GM19351 (cell line): Measurements from ENCODE around the gene PGAP2.
"Not testable (repeated sequence)": the region's sequence is repeated elsewhere in the genome, so short reads cannot be mapped to it uniquely, and the experiment has no call there.

Experiments
- ATAC-seq: cut with Tn5 transposase; IDR thresholded peaks from one replicate; pipeline ENCODE4 v1.9.1; 2021; ENCODE audit warnings: mild to moderate bottlenecking, moderate library complexity; ENCODE audit not compliant: unreplicated experiment

Gene PGAP2

DNA sequence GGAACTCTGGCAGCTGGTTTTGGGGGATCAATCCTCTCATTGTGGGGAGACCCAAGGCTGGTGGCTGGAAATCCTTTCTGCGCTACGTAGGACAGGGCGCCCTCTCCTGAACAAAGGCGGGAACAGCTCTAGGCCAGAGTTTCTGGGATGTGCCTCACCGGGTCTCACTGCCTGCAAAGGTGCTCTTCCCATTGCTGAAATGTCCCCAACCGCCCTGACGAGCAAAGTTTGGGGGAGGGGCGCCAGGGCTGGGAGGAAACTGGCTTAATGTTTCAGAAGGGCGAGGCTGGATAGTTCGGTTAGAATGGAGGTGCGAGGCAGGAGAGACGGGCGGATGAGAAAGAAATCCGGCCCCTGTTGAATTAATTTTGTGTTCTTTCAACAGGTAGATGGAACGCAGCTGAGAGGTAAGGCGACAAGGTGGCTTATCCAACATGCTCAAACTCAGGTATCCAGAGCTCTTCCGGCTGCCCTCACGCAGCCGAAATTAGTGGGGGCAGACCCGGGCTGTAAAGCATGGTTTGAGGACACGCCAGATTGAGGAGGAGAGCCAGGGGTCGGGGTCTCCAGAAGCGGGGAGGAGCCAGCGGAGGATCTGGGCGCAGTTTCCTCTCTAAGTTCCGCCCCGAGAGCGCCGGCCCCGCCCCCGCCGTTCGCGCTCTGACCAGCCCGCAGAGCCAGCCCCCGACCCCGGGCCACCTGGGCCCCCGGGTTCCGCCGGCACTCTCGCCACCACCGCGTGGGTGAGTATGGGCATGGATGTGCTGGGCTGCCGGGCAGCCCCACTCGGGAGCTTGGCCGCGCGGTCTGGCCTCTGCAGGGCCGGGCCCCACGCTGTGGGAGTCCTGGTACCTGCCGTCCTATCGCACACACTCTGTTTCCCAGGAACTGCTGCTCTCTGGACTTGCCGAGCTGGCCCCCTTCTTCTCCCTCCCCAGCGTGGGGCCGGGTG lies at the start of gene PGAP2:
Gene PGAP2, plus strand, starts transcription at position 652 of the 952 bp plus-strand sequence. CDS start 2,700 bp downstream, outside the sequence.
- peak; percentile 65 for ATAC-seq

DNA sequence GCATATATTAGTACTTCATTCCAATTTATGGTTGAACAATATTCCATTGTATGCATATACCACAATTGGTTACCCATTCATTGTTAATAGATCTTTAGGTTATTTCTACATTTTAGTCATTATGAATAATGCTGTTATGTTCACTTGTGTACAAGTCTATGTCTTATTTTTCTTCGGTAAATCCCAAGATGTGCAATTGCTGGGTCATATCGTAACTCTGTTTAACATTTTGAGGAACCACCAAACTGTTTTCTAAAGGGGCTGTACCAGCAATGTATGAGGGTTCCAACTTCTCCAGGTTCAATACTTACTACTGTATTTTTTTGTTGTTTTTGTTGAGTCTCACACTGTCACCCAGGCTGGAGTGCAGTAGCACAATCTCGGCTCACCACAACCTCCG lies 44.1 kb upstream of the PGAP2 start:
- ATAC-seq = no peak

DNA sequence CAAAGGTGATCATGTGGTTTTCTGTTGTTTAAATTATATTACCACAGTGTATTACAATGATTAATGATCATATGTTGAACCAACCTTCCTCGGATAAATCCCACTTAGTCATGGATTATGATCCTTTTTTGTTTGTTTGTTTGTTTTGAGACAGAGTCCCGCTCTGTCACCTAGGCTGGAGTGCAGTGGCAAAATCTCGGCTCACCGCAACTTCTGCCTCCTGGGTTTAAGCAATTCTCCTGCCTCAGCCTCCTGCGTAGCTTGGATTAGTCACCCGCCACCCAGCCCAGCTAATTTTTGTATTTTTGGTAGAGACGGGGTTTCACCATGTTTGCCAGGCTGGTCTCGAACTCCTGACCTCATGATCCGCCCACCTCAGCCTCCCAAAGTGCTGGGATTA lies 41.5 kb upstream of the PGAP2 start:
- ATAC-seq = not testable (repeated sequence)

DNA sequence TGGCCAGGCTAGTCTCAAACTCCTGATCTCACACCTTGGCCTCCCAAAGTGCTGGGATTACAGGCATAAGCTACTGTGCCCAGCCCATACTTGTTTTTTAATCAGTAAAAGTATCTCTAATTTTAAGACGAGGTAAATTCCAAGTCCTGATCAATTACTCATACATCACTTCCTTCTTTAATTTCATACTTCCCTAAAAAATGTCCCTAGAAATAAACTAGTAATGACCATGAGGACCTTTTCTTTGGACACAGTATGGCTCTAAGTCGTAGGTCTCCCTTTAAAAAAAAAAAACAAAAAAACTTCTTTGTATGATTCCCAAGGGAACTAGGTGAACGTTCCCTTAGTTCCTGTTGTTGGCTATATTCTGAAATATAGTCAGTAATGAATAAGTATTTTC lies 40.8 kb upstream of the PGAP2 start:
- ATAC-seq = no peak

DNA sequence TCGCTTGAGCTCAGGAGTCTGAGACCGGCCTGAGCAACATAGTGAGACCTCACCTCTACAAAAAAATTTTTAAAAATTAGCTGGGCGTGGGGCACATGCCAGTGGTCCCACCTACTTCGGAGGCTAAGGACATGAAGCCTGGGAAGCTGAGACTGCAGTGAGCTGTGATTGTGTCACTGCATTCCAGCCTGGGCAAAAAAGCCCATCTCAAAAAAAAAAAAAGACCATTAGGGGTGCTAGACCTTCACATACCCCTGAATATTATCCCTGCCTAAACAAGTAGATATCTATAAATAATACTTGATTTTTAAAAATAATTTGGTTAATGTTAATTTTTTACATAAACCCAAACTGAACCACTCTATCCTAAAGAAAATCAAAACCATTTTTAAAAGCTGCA lies 35.2 kb upstream of the PGAP2 start:
- ATAC-seq = no peak

DNA sequence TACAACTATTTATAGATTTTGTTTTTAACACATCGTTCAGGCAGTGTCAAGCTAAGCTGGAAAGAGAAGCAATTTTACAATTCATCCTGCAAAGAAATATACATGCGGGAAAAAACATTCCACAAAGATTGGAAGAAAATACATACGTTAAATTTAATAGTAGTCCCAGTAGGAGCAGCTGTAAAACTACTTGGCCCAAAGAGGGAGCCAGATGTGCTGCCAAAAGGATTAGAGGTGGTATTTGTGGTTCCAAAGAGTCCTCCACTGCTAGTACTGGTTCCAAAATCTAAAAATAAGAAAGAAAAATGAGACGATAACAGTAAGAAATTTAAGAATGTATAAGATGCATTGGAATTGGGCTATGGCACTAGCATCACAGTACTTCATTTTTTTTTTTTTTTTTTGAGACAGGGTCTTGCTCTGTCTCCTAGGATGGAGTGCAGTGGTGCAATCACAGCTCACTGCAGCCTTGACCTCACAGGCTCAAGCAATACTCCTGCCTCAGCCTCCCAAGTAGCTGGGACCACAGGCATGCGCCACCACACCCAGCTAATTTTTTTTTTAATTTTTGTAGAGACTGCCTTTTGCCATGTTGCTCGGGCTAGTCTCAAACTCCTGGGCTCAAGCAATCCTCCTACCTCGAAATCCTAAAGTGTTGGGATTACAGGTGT lies 32.5 kb upstream of the PGAP2 start:
- no peak for ATAC-seq

DNA sequence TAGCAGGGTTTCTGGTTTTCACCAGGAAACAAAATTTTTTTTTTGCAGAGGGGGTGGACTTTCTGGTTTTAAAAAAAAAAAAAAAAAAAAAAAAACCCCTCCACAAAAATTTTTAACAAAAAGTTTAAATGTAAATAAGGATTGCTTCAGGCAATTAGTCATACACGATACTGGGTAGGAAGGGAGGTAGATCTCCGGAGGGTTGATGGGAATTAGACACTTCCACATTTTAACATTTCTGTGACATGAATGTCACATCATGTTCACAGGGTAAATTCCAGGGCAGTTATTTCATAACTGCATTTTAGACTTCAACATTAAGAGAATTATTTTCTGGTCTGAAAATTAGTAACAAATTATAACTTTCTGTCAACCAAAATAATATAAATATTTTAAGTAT lies 26.9 kb upstream of the PGAP2 start:
- ATAC-seq = no peak

DNA sequence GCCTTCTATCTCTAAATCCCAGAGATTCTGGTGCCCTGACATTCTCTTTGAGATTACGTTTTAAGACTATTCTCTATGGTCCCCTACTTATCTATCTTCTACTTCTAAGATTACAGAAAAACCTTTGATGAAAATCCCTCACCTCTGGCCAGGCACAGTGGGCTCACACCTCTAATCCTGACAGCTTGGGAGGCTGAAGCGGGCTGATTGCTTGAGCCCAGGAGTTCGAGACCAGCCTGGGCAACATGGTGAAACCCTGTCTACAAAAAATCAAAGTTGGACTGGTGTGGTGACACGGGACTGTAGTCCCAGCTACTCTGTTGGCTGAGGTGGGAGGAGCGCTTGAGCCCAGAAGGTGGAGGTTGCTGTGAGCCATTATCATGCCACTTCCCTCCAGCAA lies 25.4 kb upstream of the PGAP2 start:
- ATAC-seq = no peak

DNA sequence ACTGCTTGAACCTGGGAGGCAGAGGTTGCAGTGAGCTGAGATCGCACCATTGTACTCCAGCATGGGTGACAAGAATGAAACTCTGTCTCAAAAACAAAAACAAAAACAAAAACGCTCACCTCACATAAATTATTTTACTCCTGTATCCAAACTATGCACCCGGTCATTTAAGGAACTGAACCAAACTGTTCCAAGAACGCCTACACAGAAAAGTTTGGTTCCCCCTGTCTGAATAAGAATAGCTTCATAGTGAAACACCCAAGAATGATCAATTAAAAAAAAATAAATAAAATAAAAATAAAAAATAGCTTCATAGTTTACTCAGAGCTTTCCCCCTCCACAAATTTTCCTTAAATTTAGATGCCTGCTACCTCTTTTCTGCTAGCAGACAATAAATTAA lies 24.7 kb upstream of the PGAP2 start:
- ATAC-seq = no peak

DNA sequence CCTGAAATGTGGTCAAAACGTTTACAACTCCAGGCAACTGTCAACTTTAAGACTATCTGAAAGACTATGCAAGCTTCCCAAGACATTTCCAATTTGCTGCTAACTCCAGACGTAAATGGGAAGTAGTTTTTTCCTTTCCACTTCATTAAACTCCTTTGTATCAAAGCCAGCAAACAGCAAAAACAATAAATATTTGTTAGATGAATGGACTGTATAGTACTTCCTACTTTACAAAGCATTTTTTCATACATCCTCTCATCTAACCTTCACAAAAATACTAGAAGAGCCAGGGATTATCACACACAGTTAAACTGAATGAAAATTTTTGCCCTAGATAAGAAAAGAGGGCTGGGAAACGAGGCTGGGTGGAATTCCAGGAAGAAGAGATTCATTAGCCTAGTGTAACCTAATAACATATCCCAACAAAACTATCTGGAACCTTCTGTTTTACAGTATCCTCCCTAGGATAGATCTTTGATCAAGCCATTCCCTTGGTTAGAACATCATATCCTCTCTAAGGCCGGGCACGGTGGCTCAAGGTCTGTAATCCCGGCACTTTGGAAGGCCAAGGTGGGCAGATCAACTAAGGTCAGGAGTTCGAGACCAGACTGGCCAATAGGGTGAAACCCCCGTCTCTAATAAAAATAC lies 21.5 kb upstream of the PGAP2 start:
- no peak for ATAC-seq

DNA sequence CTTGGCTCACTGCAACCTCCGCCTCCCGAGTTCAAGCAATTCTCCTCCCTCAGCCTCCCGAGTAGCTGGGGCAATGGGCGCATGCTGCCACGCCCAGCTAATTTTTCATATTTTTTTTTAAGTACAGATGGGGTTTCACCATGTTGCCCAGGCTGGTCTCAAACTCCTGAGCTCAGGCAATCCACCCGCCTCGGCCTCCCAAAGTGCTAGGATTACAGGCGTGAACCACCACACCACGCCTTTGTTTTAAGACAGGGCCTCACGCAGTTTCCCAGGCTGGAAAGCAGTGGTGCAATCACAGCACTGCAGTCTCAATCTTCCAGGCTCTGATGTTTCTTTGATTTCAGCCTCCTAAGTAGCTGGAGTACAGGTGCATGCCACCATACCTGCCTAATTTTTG lies 14.0 kb upstream of the PGAP2 start:
- not testable (repeated sequence) for ATAC-seq

DNA sequence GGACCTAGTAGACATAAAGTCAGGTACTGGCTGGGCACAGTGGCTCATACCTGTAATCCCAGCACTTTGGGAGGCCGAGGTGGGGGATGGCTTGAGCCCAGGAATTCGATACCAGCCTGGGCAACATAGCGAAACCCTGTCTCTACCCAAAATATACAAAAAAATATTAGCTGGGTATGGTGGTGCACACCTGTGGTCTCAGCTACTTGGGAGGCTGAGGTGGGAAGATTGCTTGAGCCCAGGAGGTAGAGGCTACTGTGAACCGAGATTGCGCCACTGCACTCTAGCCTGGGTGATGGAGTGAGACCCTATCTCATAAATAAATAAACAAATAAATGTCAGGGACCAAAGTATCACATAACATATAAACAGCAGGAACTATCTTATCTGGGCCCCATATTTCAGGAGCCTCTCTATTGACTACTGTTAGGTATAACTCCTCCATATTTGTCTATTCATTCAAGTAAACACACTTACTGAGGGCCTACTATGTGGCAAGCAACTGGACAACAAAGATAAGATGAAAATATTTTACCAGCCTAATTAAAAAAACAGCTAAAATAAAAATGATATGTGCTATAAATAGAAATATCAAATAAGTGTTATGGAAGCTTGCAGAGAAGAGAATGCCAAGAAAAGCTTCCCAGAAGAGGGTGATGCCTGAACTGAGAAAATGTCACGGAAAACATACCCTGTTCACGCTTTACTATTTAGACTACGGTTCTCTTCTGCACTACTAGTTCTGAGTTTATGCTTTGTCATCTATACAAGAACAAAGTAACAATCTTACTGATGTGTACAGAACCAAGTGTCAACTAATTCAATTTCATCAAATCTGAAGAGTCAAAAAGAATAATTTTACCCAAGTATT lies 13.0 kb upstream of the PGAP2 start:
- no peak for ATAC-seq

DNA sequence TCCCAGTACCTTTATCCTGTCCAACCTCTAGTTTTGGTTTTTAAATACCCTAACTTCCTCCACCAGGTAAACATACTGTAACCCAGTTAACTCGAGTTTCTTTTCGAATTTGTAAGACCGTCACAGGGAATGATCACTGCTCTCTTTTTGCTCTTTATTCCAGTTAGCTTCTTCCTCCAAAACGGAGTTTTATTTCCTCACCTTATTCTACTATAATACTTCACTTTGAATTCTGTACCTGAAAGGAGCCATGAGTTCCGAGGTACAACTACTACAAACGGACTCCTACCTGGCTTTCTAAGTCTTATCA lies 12.4 kb upstream of the PGAP2 start:
- ATAC-seq = no peak

DNA sequence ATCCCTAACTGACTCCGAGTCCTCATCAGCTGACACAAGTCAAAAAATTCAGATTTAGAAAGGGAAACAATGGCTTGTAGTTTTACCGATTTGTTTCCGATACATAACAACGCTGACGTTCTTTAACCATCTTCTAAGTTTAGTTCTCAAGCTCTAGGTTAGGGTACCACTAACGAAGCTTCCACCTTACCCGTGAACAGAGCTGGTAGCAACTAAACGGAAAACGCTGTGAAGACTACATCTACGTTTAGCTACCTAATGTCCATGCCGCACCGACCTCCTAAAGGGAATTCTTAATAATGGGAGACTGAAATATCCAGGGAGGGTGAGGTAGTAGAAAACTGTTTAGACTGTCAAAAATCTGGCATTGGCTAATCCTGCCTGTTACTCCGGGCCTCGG lies 12.0 kb upstream of the PGAP2 start:
- ATAC-seq = no peak

DNA sequence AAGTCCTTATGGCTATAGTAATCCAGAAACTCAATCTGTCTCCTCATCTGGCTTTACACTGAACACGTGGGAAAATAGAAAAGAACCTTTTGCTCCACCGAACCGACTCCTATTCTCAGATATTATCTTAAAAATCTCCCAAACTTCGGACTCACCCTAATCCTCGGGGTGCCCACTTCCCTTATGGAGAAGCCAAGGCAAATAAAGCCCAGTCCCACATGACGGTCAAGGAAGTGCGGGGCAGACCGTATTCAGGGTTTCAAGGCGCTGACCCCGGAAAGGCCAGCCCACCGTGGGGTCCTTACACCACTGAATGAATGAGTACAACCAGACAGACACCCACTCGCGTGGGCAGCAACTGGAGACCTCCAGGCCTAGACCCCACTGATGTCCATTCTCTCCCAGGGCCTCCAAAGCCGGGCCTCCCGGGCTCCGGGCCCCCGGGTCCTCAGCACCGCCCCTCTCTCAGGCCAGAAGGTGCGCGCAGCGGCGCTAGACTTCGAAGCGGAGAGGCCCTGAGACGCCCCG lies 11.5 kb upstream of the PGAP2 start:
- peak; percentile 35 for ATAC-seq

DNA sequence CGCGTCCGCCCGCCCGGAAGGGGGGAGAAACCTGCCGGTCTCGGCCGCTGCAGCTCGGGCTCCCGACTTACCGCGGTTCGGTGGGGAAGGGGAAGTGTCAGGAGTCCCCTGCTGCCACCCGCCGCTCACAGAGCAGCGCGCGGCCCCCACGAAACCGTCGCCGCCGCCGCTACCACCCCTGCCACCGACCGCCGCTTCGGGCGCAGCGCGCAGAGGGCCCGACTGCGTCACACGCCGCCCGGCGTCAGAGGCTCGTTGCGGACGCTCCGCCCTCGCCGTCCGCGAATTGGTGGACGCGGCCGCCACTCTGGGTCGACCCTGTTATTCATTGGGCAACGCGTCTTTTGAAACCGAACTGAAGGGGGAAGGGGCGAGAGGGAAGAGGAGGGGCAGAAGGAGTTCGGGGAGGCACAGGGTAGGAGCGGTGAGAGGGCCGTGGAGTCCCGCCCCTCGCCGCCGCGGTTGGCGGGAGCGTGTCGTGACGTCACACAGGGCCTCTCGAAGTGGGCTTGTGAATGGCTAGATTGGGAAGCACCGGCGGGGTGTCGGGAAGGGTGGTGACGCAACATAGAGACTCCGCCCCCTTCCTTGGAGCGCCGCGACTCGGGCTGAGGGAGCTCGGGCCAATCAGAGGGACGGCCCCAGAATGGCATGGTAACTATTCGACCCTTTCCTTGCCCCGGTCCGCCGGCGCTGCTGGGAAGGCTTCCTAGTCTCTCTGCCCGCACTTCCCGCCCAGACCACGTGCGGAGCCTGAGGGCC lies 10.8 kb upstream of the PGAP2 start, which contains the start of gene NUP98:
Gene NUP98, minus strand, starts transcription at position 226 of the 762 bp plus-strand sequence. CDS start 15,437 bp downstream, outside the sequence.
- ATAC-seq = peak; percentile 94

DNA sequence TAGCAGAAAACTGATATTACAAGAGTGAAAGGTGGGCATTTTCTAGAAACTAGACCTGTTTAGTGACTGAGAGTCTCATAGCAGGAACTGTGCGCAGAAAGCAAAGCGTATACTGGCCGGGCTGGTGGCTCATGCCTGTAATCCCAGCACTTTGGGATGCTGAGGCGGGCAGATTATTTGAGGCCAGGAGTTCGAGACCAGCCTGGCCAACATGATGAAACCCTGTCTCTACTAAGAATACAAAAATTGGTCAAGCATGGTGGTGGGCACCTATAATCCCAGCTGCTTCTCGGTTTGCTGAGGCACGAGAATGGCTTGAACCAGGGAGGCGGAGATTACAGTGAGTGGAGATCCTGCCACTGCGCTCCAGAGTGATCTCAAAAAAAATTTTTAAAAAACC lies 9.2 kb upstream of the PGAP2 start:
- ATAC-seq = no peak

DNA sequence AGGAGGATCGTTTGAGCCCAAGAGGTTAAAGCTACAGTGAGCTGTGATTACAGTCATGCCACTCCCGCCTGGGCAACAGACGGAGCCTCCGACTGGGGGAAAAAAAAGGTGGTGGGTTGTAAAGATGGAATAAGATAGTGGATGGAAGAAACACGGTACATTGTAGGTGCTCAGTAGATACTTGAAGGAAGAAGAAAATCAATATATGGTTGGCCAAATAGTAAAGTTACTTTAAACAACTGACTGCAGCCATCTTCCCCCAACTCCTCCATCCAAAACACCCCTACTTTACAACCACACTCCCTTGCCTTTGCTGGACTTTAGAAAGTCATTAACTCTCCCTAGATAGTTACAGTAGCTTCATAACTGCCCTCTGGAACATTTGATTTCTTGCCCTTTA lies 8.5 kb upstream of the PGAP2 start:
- ATAC-seq = no peak

DNA sequence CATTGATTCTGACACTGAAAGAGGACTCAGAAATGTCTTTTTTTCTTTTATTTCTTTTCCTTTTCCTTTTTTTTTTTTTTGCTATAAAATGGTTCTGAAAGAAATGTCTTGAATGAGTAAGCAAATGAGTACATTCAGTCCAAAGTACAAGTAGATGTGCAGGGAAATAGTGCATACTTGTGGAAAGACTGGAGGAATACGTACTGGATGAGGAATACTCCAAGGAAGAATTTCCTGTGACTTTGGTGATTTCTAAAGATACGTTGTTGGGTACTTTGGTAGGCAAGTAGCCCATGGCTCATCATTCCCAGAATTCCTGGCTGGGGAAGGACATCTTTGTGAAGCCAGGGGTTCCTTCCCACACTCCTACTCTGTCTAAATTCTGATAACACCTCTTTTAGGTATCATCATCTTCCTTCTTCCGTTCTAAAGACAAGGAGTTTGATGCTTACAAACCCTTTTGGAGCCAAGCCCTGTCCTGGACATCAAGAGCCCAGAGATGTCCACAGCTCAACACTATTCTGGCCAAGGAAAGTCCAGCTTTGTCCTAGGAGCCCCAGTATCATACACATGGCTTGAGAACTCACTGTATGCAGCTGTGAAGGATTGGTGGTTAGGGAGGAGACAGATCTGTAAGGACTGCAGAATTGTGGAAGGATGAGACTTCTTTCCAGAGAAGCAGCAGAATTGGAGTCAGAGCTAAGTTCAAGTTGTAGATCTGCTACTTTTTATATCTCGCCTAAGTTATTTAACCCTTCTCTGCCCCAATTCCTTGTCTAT lies 6.2 kb upstream of the PGAP2 start:
- no peak for ATAC-seq
